ENCODE results near the gene CERS5. TPM values are rescaled to one million over a fixed set of nuclear protein-coding genes. Genes with fewer than 3 reads are reported as not detected.

The CERS5 gene
- total and polyA plus RNA-seq, 10 of the 15 experiments (the other 5 are each of a cell fraction or from before 2014, with no cell fraction given) = 6.8 to 50.1 (median 31.8) TPM

DNA sequence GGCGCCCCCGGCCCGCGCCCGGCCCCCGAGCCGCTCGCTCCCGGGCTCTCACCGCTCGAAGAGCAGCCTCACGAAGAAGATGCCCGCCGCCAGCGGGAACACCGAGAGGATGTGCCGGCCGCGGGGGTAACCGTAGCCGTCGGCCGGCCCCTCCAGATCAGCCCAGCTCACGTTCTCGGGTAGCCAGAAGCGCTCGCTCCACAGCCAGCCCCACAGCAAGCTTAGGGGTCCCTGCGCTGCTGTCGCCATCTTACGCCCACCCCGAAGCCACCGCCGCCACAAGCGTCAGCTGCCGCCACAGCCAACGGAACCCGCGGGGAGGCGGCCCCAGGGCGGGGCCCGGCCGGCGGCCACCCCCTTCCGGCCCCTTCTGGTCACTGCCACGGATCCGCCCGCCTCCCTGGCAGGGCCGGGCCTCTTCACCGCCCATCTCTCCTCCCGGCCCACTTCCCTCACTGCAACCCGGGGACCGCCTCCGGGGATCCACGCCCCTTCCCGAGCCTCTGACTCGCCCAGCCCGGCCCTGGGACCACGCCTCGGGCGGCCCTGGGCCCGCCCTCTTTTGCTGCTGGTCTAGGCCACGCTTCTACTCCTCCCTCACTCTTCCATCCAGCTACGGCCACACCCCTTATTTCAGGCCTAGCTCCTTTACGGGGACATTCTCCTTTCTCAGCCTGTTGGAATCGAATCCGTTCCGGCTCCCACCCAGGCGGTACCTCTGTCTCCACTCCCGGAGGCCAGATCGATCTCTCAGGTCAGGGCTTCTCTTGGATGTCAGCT lies at the start of gene CERS5 (continued):
- TF ChIP-seq, protein P1, sequence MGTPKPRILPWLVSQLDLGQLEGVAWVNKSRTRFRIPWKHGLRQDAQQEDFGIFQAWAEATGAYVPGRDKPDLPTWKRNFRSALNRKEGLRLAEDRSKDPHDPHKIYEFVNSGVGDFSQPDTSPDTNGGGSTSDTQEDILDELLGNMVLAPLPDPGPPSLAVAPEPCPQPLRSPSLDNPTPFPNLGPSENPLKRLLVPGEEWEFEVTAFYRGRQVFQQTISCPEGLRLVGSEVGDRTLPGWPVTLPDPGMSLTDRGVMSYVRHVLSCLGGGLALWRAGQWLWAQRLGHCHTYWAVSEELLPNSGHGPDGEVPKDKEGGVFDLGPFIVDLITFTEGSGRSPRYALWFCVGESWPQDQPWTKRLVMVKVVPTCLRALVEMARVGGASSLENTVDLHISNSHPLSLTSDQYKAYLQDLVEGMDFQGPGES (IDR thresholded peaks at IDR 0.05) = no peak; the same call in 1 of the 2 replicates
- no peak for TF ChIP-seq RAD21 (IDR thresholded peaks at IDR 0.05; ENCODE audit: insufficient read depth, low read depth, low read length)
- peak; percentile 73; the same call in 1 of the 2 replicates for TF ChIP-seq RB1 (IDR thresholded peaks at IDR 0.05; ENCODE audit: borderline replicate concordance)
- TF ChIP-seq CBX5 (IDR thresholded peaks at IDR 0.05; ENCODE audit: low read depth) = no peak
- no peak for TF ChIP-seq FOXM1 (IDR thresholded peaks at IDR 0.05; ENCODE audit: low read depth, low read length)
- TF ChIP-seq MTA2 (IDR thresholded peaks at IDR 0.05; ENCODE audit: low read depth) = no peak
- TF ChIP-seq NFIC (IDR thresholded peaks at IDR 0.05; ENCODE audit: low read depth, low read length) = no peak
- TF ChIP-seq, protein P2, sequence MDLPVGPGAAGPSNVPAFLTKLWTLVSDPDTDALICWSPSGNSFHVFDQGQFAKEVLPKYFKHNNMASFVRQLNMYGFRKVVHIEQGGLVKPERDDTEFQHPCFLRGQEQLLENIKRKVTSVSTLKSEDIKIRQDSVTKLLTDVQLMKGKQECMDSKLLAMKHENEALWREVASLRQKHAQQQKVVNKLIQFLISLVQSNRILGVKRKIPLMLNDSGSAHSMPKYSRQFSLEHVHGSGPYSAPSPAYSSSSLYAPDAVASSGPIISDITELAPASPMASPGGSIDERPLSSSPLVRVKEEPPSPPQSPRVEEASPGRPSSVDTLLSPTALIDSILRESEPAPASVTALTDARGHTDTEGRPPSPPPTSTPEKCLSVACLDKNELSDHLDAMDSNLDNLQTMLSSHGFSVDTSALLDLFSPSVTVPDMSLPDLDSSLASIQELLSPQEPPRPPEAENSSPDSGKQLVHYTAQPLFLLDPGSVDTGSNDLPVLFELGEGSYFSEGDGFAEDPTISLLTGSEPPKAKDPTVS (IDR thresholded peaks at IDR 0.05; ENCODE audit: low read depth, low read length) = no peak
- no peak for TF ChIP-seq JUNB (IDR thresholded peaks at IDR 0.05)
- TF ChIP-seq EGR1 (IDR thresholded peaks at IDR 0.05; ENCODE audit: borderline replicate concordance in 1 of 2, low read depth in 2 of 2, low read length in 2 of 2) = 0 out of 3 replicates have a peak, but pooled peaks of 1 of the 2 experiments have one; percentile 24
- TF ChIP-seq CHD2 (IDR thresholded peaks at IDR 0.05; ENCODE audit: borderline replicate concordance, low read depth, low read length) = no peak; the same call in 1 of the 2 replicates
- no peak for TF ChIP-seq BRCA1 (IDR thresholded peaks at IDR 0.05; ENCODE audit: low read depth, low read length)
- TF ChIP-seq CREM (IDR thresholded peaks at IDR 0.05; ENCODE audit: low read depth) = no peak
- no peak for TF ChIP-seq ZNF217 (IDR thresholded peaks at IDR 0.05)
- TF ChIP-seq HDAC2 (IDR thresholded peaks at IDR 0.05) = no peak
- TF ChIP-seq IRF4 (IDR thresholded peaks at IDR 0.05; ENCODE audit: low read depth, low read length) = no peak
- TF ChIP-seq, protein P3, sequence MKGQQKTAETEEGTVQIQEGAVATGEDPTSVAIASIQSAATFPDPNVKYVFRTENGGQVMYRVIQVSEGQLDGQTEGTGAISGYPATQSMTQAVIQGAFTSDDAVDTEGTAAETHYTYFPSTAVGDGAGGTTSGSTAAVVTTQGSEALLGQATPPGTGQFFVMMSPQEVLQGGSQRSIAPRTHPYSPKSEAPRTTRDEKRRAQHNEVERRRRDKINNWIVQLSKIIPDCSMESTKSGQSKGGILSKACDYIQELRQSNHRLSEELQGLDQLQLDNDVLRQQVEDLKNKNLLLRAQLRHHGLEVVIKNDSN (IDR thresholded peaks at IDR 0.05; ENCODE audit: borderline replicate concordance, extremely low read length, insufficient read depth, low read depth, low read length) = no peak
- no peak for TF ChIP-seq ATF7 (IDR thresholded peaks at IDR 0.05; ENCODE audit: low read depth)
- TF ChIP-seq POLR2AphosphoS5 (IDR thresholded peaks at IDR 0.05; ENCODE audit: low read length) = 0 out of 2 replicates have a peak, but pooled peaks have one; percentile 66
- peak; percentile 43 for TF ChIP-seq BACH1 (IDR thresholded peaks at IDR 0.05; ENCODE audit: borderline replicate concordance)
- peak; percentile 29; the same call in 1 of the 2 replicates for TF ChIP-seq NR2F1 (conservative IDR thresholded peaks at IDR 0.05)
- TF ChIP-seq CBX3 (IDR thresholded peaks at IDR 0.05; ENCODE audit: borderline replicate concordance, low read depth) = no peak
- TF ChIP-seq NR2C2 (IDR thresholded peaks at IDR 0.05; ENCODE audit: borderline replicate concordance, control insufficient read depth, insufficient read length, low read depth) = no peak
- TF ChIP-seq MEF2A (IDR thresholded peaks at IDR 0.05; ENCODE audit: insufficient read depth, low read depth, low read length) = no peak
- TF ChIP-seq STAT1 (conservative IDR thresholded peaks at IDR 0.05) = no peak
